Panc1 (cell line): ENCODE measurements around the gene CCDC171. TPM values are rescaled to one million over a fixed set of nuclear protein-coding genes. Genes with fewer than 3 reads are reported as not detected.

Source experiments
- ATAC-seq: fragments of 200-7000 bp; cut with Tn5 transposase; 2 replicates; pipeline ENCODE4 v1.9.1; 2020; ENCODE audit warnings: mild to moderate bottlenecking, moderate library complexity
- BruUV-seq: library from RNA; stranded (reverse); fragments of 400-500 nt; replicated peaks from 2 replicates; lab custom pipeline; 2021; lab: Mats Ljungman, UMichigan
- CTCF ChIA-PET: fragments of 300-600 bp; sonication (Branson Sonifier 250); formaldehyde crosslinking; loops from one replicate; lab custom pipeline; 2022; ENCODE audit warnings: antibody characterized with exemption; lab: Charles Lee
- POLR2A ChIA-PET: fragments of 300-600 bp; sonication (Branson Sonifier 250); formaldehyde crosslinking; loops from one replicate; lab custom pipeline; 2022; ENCODE audit warnings: antibody characterized with exemption; lab: Charles Lee
- DNase-seq: peaks from one replicate; pipeline ENCODE4 v3.0.0-alpha.2; 2010; ENCODE audit warnings: low read depth, low spot score
- H3K27ac ChIP-seq: 2 replicates; pipeline ENCODE4 v1.5.1; 2011; ENCODE audit warnings: mild to moderate bottlenecking, low read length, inconsistent platforms
- H3K27me3 ChIP-seq: fragments of 200-500 bp; sonication (Bioruptor generic); 2 replicates; pipeline ENCODE4 v1.6.0; 2014; ENCODE audit warnings: low read length, inconsistent platforms; ENCODE audit not compliant: control insufficient read depth, insufficient read depth
- H3K36me3 ChIP-seq: fragments of 200-500 bp; sonication (Bioruptor generic); 2 replicates; pipeline ENCODE4 v1.5.1; 2014; ENCODE audit warnings: inconsistent platforms, mild to moderate bottlenecking, low read length, moderate library complexity; ENCODE audit not compliant: control insufficient read depth, insufficient read depth
- H3K4me1 ChIP-seq: 2 replicates; pipeline ENCODE4 v1.5.1; 2011; ENCODE audit warnings: inconsistent platforms, mild to moderate bottlenecking, low read length, moderate library complexity; ENCODE audit not compliant: control insufficient read depth, insufficient read depth
- H3K4me3 ChIP-seq, 2 experiments: 2 replicates each; pipeline ENCODE4 v1.5.1; 2011 to 2012; ENCODE audit warnings: low read depth in 2 of 2, low read length in 2 of 2, mild to moderate bottlenecking in 2 of 2, inconsistent platforms in 1 of 2, moderate library complexity in 1 of 2
- H3K9me3 ChIP-seq: fragments of 200-500 bp; sonication (Bioruptor generic); 2 replicates; pipeline ENCODE4 v1.5.1; 2014; ENCODE audit warnings: low read depth, mild to moderate bottlenecking, inconsistent platforms, low read length, moderate library complexity; ENCODE audit not compliant: control insufficient read depth, insufficient read depth
- CTCF ChIP-seq: fragments of 450-650 bp; IDR thresholded peaks from 2 replicates; pipeline ENCODE4 v1.5.1; 2017; ENCODE audit warnings: mild to moderate bottlenecking
- POLR2AphosphoS5 ChIP-seq: IDR thresholded peaks from 2 replicates; pipeline ENCODE4 v1.6.1; 2012; ENCODE audit warnings: mild to moderate bottlenecking, low read depth, low read length, moderate library complexity
- REST ChIP-seq, 2 experiments: IDR thresholded peaks; 2 replicates each; pipeline ENCODE4 v1.6.1; 2011 to 2012; ENCODE audit warnings: low read depth in 2 of 2, control low read depth in 1 of 2, low read length in 1 of 2, mild to moderate bottlenecking in 1 of 2, moderate library complexity in 1 of 2; ENCODE audit not compliant: insufficient read depth in 1 of 2
- SIN3A ChIP-seq: IDR thresholded peaks from 2 replicates; pipeline ENCODE4 v1.6.1; 2012; ENCODE audit warnings: low read depth, mild to moderate bottlenecking, low read length, moderate library complexity, borderline replicate concordance; ENCODE audit not compliant: insufficient read depth
- TCF7L2 ChIP-seq: IDR thresholded peaks from 2 replicates; pipeline ENCODE4 v1.6.1; 2011; ENCODE audit warnings: mild to moderate bottlenecking, low read depth, low read length, inconsistent platforms
- in situ Hi-C: cut with HindIII; loops from 2 replicates; pipeline ENCODE4 v1.10.0; 2016; ENCODE audit warnings: low sequenced_read_pairs, low pct_unique_long_range_greater_than_20kb
- intact Hi-C: fragments of 100-400 bp; cut with micrococcal nuclease; formaldehyde crosslinking; loops from one replicate; pipeline ENCODE4 v1.10.0; 2022; ENCODE audit not compliant: unreplicated experiment
- total RNA-seq: library from RNA; stranded (reverse); gene quantifications from one replicate; pipeline ENCODE4 v1.2.1, GENCODE V29; 2021; ENCODE audit not compliant: unreplicated experiment

The CCDC171 gene
- total RNA-seq, 1 experiment from 2014 or later = 1.5 TPM

GRCh38 chr9:15670894-15671293 lies 118.1 kb downstream of the CCDC171 start:
- H3K4me1 ChIP-seq = no peaks in the 10 kb centered on the region
- TF ChIP-seq TCF7L2 (no peak), CTCF (no peak), SIN3A (no peak), POLR2AphosphoS5 (no peak), REST (IDR thresholded peaks at IDR 0.05; ENCODE audit: insufficient read depth in 1 of 2, low read depth in 2 of 2, low read length in 1 of 2) (no peak)
- ChIA-PET CTCF (no interaction called here), POLR2A (no interaction called here)
- DNase-seq = no peak
- H3K9me3 ChIP-seq = no peaks in the 10 kb centered on the region
- in situ Hi-C loops (no loop called here), intact Hi-C loops (no loop called here)
- H3K27me3 ChIP-seq = no peaks in the 10 kb centered on the region
- no peak for ATAC-seq
- H3K4me3 ChIP-seq = no peak overlapping the region
- H3K36me3 ChIP-seq = no peaks in the 10 kb centered on the region
- no TSS peak for BruUV-seq
- no peak overlapping the region for H3K27ac ChIP-seq

- in situ Hi-C loops = no loop called here
- BruUV-seq = no TSS peak
- no peaks in the 10 kb centered on the region for H3K36me3 ChIP-seq
- TF ChIP-seq CTCF (no peak), SIN3A (no peak), TCF7L2 (no peak), REST (IDR thresholded peaks at IDR 0.05; ENCODE audit: insufficient read depth in 1 of 2, low read depth in 2 of 2, low read length in 1 of 2) (no peak), POLR2AphosphoS5 (no peak)
- CTCF ChIA-PET = no interaction called here
- intact Hi-C loops = no loop called here
- H3K27me3 ChIP-seq = no peaks in the 10 kb centered on the region
- no peaks in the 10 kb centered on the region for H3K9me3 ChIP-seq
- DNase-seq = no peak
- no peak overlapping the region for H3K4me3 ChIP-seq
- H3K27ac ChIP-seq = no peak overlapping the region
- POLR2A ChIA-PET = no interaction called here
- no peaks in the 10 kb centered on the region for H3K4me1 ChIP-seq
- no peak for ATAC-seq
Measured at GRCh38 chr9:15693701-15694100, 140.9 kb downstream of the CCDC171 start.
